GM23338 (cell line): ENCODE data around the gene SLC8B1. TPM values are rescaled to one million over a fixed set of nuclear protein-coding genes. Genes with fewer than 3 reads are reported as not detected.

Experiments used
- ATAC-seq: fragments of 200-7000 bp; cut with Tn5 transposase; 3 replicates; pipeline ENCODE4 v1.9.1; 2020
- DNase-seq: peaks from one replicate; pipeline ENCODE4 v3.0.0-alpha.2; 2015; ENCODE audit warnings: low spot score
- H2AFZ ChIP-seq: fragments of 200-600 bp; sonication (generic); 2 replicates; pipeline ENCODE4 v1.8.0; 2016; ENCODE audit warnings: antibody characterized with exemption, mild to moderate bottlenecking, moderate library complexity
- H3F3A ChIP-seq: fragments of 200-600 bp; sonication (generic); replicated peaks from 2 replicates; pipeline ENCODE4 v1.8.0; 2017; ENCODE audit warnings: antibody characterized with exemption, mixed run types, low read depth
- H3K27ac ChIP-seq: fragments of 200-600 bp; sonication (generic); 2 replicates; pipeline ENCODE4 v1.6.1; 2016; ENCODE audit warnings: low read depth
- H3K27me3 ChIP-seq: fragments of 200-600 bp; sonication (generic); 2 replicates; pipeline ENCODE4 v1.8.0; 2016; ENCODE audit warnings: mild to moderate bottlenecking, mixed run types, moderate library complexity; ENCODE audit not compliant: insufficient read depth
- H3K36me3 ChIP-seq: fragments of 200-600 bp; sonication (generic); 2 replicates; pipeline ENCODE4 v1.8.0; 2016; ENCODE audit warnings: mild to moderate bottlenecking; ENCODE audit not compliant: insufficient read depth
- H3K4me1 ChIP-seq: fragments of 200-600 bp; sonication (generic); 2 replicates; pipeline ENCODE4 v1.8.0; 2016; ENCODE audit warnings: mild to moderate bottlenecking, moderate library complexity; ENCODE audit not compliant: insufficient read depth
- H3K4me2 ChIP-seq: fragments of 200-600 bp; sonication (generic); 2 replicates; pipeline ENCODE4 v1.7.1; 2017; ENCODE audit warnings: mixed run types
- H3K4me3 ChIP-seq: fragments of 200-600 bp; sonication (generic); 2 replicates; pipeline ENCODE4 v1.6.1; 2016; ENCODE audit warnings: mixed run types
- H3K79me2 ChIP-seq: fragments of 200-600 bp; sonication (generic); replicated peaks from 2 replicates; pipeline ENCODE4 v1.8.0; 2017; ENCODE audit warnings: mild to moderate bottlenecking; ENCODE audit not compliant: insufficient read depth
- H3K9me2 ChIP-seq: fragments of 200-600 bp; sonication (generic); 2 replicates; pipeline ENCODE4 v1.8.0; 2017; ENCODE audit not compliant: insufficient read depth
- H4K20me1 ChIP-seq: fragments of 200-600 bp; sonication (generic); replicated peaks from 2 replicates; pipeline ENCODE4 v1.8.0; 2017; ENCODE audit warnings: mild to moderate bottlenecking; ENCODE audit not compliant: insufficient read depth
- H3K27ac Mint-ChIP-seq: 2 replicates; pipeline ENCODE4 v1.8.0; 2020; ENCODE audit warnings: inconsistent platforms, mild to moderate bottlenecking, moderate library complexity, mixed read lengths
- H3K27me3 Mint-ChIP-seq: 3 replicates; pipeline ENCODE4 v1.8.0; 2022; ENCODE audit warnings: low read depth, mild to moderate bottlenecking, moderate library complexity, mixed read lengths, inconsistent platforms; ENCODE audit not compliant: insufficient read depth, poor library complexity
- H3K36me3 Mint-ChIP-seq: 3 replicates; pipeline ENCODE4 v1.8.0; 2021; ENCODE audit warnings: low read depth, mild to moderate bottlenecking, inconsistent platforms, moderate library complexity, mixed read lengths
- H3K4me1 Mint-ChIP-seq: 3 replicates; pipeline ENCODE4 v1.8.0; 2020; ENCODE audit warnings: mild to moderate bottlenecking, inconsistent platforms, mixed read lengths
- H3K4me3 Mint-ChIP-seq: 3 replicates; pipeline ENCODE4 v1.8.0; 2021; ENCODE audit warnings: moderate library complexity, mild to moderate bottlenecking, inconsistent platforms, mixed read lengths
- H3K9me3 Mint-ChIP-seq: 3 replicates; pipeline ENCODE4 v1.8.0; 2020; ENCODE audit warnings: moderate library complexity, mild to moderate bottlenecking, inconsistent platforms, mixed read lengths
- CREB1 ChIP-seq: fragments of 250-450 bp; sonication (Bioruptor Pico); IDR thresholded peaks from 2 replicates; pipeline ENCODE4 v1.5.0; 2020; ENCODE audit warnings: low read depth, mild to moderate bottlenecking, moderate library complexity
- CTCF ChIP-seq, 2 experiments: fragments of 200-600 bp in 1 of 2; sonication (generic) in 1 of 2; conservative IDR thresholded peaks; 2 replicates each; pipeline versions ENCODE4 v1.5.1 to v1.6.1; 2016 to 2017; ENCODE audit warnings: antibody characterized with exemption in 2 of 2, low read depth in 2 of 2, mild to moderate bottlenecking in 2 of 2, moderate library complexity in 1 of 2
- ETS1 ChIP-seq: IDR thresholded peaks from 2 replicates; pipeline ENCODE4 v1.6.1; 2016; ENCODE audit warnings: antibody characterized with exemption
- EZH2 ChIP-seq: fragments of 200-600 bp; sonication (generic); IDR thresholded peaks from one replicate; pipeline ENCODE4 v1.8.0; 2017; ENCODE audit warnings: antibody characterized with exemption, mild to moderate bottlenecking, low read depth; ENCODE audit not compliant: unreplicated experiment
- EZH2phosphoT487 ChIP-seq: fragments of 200-600 bp; sonication (generic); IDR thresholded peaks from one replicate; pipeline ENCODE4 v1.8.1; 2018; ENCODE audit warnings: antibody characterized with exemption; ENCODE audit not compliant: unreplicated experiment
- JUNB ChIP-seq: IDR thresholded peaks from one replicate; pipeline ENCODE4 v1.6.1; 2016; ENCODE audit warnings: antibody characterized with exemption; ENCODE audit not compliant: unreplicated experiment
- NANOG ChIP-seq: IDR thresholded peaks from 2 replicates; pipeline ENCODE4 v1.6.1; 2016; ENCODE audit warnings: antibody characterized with exemption, borderline replicate concordance
- POLR2AphosphoS5 ChIP-seq: IDR thresholded peaks from 2 replicates; pipeline ENCODE4 v1.6.1; 2016; ENCODE audit warnings: antibody characterized with exemption, low read depth
- REST ChIP-seq: IDR thresholded peaks from one replicate; pipeline ENCODE4 v1.6.1; 2018; ENCODE audit warnings: antibody characterized with exemption; ENCODE audit not compliant: unreplicated experiment
- STAT1 ChIP-seq: IDR thresholded peaks from one replicate; pipeline ENCODE4 v1.6.1; 2016; ENCODE audit warnings: antibody characterized with exemption; ENCODE audit not compliant: unreplicated experiment
- ZNF114 ChIP-seq: fragments of 250-450 bp; sonication (Bioruptor Pico); IDR thresholded peaks from 2 replicates; pipeline ENCODE4 v1.5.0; 2020; ENCODE audit warnings: mild to moderate bottlenecking, moderate library complexity
- ZNF331 ChIP-seq: fragments of 250-450 bp; sonication (Bioruptor Pico); IDR thresholded peaks from 2 replicates; pipeline ENCODE4 v1.5.0; 2020; ENCODE audit warnings: low read depth, mild to moderate bottlenecking, moderate library complexity
- ZNF462 ChIP-seq: fragments of 250-450 bp; sonication (Bioruptor Pico); IDR thresholded peaks from 2 replicates; pipeline ENCODE4 v1.5.0; 2020; ENCODE audit warnings: mild to moderate bottlenecking, moderate library complexity
- polyA plus RNA-seq: library from polyadenylated mRNA; unstranded; fragments of >200 nt; fragmentation: Nextera tagmentation; extraction: Ambion mirVana; gene quantifications from 2 replicates; pipeline ENCODE4 v1.2.1, GENCODE V29; 2016
- total RNA-seq: library from RNA; depleted of rRNA; stranded (reverse); fragments of >200 nt; shearing (Covaris generic); gene quantifications from 2 replicates; pipeline ENCODE4 v1.2.3, GENCODE V29; 2014

SLC8B1 gene
- total and polyA plus RNA-seq, 2 experiments from 2014 or later = 6.0 to 8.9 TPM

- Histone ChIP-seq H3K79me2 (no peaks in the 10 kb centered on the region), H3F3A (no peaks in the 10 kb centered on the region), H3K27me3 (no peaks in the 10 kb centered on the region), H4K20me1 (no peaks in the 10 kb centered on the region), H3K9me2 (no peaks in the 10 kb centered on the region), H3K27ac (no peak overlapping the region), H3K36me3 (no peaks in the 10 kb centered on the region), H3K4me2 (no peak overlapping the region), H3K4me1 (no peaks in the 10 kb centered on the region; the same call in 1 of the 2 replicates), H3K4me3 (no peak overlapping the region), H2AFZ (no peak overlapping the region)
- TF ChIP-seq CTCF (conservative IDR thresholded peaks at IDR 0.05; ENCODE audit: low read depth in 2 of 2) (no peak), EZH2phosphoT487 (no peak), NANOG (no peak), JUNB (no peak), POLR2AphosphoS5 (no peak), CREB1 (CRISPR knock-in tag) (no peak), ZNF114 (CRISPR knock-in tag) (no peak), EZH2 (no peak), ZNF462 (CRISPR knock-in tag) (no peak), ETS1 (no peak), REST (no peak), STAT1 (no peak), ZNF331 (CRISPR knock-in tag) (no peak)
- Mint-ChIP-seq H3K4me3 (no peak overlapping the region), H3K9me3 (no peaks in the 10 kb centered on the region), H3K36me3 (peaks cover 7% of the 10 kb centered on the region), H3K27ac (no peak overlapping the region), H3K4me1 (peaks cover 5% of the 10 kb centered on the region; the same call in 1 of the 3 replicates), H3K27me3 (peaks cover 7% of the 10 kb centered on the region)
- DNase-seq = no peak
- no peak for ATAC-seq
Measured at GRCh38 chr12:113266106-113266895, 68.6 kb downstream of the SLC8B1 start.
